GM21528 (cell line): ENCODE results near the gene AVPR2.

Experiments used
- ATAC-seq: cut with Tn5 transposase; IDR thresholded peaks from one replicate; pipeline ENCODE4 v1.9.1; 2021; ENCODE audit warnings: mild to moderate bottlenecking, moderate library complexity; ENCODE audit not compliant: unreplicated experiment, low FRiP score

Gene AVPR2

GRCh38 chrX:153903991-153904957 is at the start of gene AVPR2:
TSS of gene AVPR2 (plus strand) at chrX:153904673. CDS start at chrX:153905146, 473 bp downstream.
- no peak for ATAC-seq

- ATAC-seq = no peak
Observed at GRCh38 chrX:153854702-153855101, 49.8 kb upstream of the AVPR2 start.

DNA sequence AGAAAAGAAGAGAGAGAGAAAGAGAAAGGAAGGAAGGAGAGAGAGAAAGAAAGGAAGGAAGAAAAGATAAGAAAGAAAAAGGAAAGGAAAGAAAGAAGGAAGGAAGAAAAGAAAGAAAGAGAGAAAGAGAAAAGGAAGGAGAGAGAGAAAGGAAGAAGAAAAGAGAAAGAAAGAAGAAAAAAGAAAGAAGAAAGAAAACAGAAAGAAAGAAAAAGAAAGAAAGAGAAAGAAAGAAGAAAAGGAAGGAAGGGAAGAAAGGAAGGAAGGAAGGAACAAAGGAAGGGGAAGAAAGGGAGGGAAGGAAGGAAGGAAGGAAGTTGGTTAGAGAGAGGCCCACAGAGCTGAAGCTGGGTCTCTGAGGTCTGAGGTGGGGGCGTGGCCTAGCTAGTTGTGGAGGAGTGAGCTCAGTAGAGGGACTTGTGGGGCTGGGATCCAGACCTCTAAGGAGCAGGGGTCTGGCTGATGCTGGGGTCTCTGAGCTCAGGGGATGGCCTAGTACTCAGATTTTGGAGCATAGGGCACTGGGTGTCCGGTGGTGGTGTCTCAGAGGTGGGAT is 47.0 kb upstream of the AVPR2 start:
- ATAC-seq = no peak

DNA sequence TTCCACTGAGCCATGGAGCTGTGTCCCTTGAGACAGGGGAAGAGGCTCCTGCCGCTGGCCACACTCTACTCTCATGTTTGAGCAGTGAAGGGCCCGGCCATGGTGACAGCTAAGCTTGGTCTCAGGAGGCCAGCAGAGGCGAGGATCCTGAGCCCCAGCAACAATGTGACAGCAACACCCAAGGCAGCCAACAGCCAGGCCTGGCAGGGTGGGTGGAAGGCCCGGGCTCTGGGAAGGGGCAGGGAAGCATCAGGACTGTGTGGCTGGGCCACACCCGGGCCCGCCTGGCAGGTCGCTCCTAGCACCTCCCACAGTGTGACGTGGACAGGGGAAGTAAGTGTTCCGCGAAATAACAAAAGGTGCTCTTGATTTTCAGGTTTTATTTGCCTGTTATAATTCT is 43.3 kb upstream of the AVPR2 start:
- ATAC-seq = no peak

DNA sequence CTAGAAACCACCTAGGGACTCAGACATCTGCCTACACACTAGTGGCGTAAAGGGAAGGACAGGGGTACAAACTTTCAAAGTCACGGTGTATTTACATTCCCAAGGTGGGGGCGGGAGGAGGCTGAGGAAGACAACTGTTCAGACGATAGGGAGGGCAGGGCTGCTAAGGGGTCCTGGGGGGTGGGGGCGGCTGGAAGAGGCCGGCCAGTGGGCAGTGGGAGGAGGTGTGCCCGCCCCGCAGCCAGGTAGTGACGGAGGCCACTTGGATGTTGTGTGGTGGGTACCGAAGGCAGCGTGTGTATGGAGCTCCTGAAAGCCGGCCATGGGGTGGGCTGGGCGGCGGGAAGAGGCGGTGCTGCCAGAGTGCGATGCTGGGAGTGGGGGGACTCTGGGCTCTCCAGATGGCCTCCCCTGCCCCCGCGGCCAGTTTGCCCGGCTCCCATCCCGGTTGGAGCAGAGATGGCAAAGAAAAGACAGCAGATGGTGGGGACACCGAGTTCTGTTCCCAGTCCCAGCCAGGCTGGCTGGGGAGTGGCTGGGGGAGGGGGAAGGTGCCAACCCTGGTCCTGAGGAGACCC is 42.7 kb upstream of the AVPR2 start:
- ATAC-seq = no peak

GRCh38 chrX:153862369-153863250 is 41.9 kb upstream of the AVPR2 start:
- ATAC-seq = no peak

DNA sequence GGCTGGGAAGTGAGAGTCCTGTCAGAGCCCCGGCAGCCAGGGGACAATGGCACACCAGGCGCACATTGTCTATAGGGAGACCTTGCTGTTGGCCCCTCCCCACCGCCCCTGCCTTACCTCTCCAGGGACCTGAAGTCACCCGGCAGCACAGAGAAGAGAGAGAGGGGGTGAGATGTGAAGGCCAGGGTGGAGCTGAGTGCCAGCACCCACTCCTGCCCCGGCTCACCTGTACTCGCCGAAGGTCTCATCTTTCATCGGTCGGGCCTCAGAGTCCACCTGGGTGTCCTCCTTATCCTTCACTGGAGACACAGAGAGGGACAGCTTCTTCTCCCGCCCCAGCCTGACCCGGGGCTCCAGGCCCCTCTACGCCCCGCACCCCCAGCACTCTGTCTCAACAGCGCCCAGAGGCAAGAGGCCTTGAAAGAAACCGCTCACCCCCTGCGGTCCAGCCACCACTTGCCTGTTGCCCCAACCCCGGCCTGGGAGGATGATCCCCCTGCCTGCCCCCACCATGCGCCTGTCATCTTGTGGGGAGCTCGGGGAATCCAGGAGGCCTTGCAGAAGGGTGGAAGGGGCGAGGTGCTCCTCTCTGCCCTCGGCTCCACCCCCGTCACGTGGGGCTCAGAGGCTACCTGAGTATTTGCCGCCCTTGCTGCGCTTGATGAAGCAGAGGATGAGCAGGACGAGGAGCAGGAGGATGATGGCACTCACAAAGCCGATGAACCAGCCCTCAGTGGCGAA is 41.1 kb upstream of the AVPR2 start:
- no peak for ATAC-seq

DNA sequence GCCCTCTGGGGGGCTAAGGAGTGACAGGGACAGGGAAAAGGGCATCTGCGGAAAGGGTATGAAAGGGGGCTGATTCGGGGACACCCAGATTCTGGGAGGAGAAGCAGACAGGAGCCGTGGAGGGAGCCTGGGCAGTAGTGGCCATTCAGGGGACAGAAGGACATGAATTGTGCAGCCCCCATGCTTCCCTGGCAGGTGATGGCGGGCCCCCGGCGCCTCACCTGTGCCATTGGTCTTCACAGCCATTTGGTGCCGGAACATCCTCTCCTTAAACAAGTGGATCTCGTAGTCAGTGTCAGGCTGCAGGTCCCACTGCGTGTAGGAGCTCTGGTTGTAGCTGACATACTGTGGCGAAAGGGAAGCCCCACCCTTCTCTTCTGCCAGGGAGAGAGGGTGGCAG is 40.4 kb upstream of the AVPR2 start:
- no peak for ATAC-seq

- no peak for ATAC-seq
Observed at GRCh38 chrX:153864561-153865320, 39.7 kb upstream of the AVPR2 start.

DNA sequence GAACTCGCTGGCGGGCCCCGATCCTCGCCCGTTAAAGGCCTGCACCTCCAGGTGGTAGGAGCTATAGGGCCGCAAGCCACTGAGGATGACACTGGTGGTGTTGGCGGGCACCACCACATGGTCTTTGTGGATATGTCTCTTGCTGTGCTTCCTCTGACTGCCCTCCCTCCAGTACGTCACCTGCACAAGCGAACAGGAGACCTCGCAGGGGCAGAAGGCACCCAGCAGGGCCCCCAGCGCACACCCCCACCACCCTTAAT is 39.2 kb upstream of the AVPR2 start:
- no peak for ATAC-seq

GRCh38 chrX:153865685-153866084 is 38.8 kb upstream of the AVPR2 start:
- no peak for ATAC-seq

DNA sequence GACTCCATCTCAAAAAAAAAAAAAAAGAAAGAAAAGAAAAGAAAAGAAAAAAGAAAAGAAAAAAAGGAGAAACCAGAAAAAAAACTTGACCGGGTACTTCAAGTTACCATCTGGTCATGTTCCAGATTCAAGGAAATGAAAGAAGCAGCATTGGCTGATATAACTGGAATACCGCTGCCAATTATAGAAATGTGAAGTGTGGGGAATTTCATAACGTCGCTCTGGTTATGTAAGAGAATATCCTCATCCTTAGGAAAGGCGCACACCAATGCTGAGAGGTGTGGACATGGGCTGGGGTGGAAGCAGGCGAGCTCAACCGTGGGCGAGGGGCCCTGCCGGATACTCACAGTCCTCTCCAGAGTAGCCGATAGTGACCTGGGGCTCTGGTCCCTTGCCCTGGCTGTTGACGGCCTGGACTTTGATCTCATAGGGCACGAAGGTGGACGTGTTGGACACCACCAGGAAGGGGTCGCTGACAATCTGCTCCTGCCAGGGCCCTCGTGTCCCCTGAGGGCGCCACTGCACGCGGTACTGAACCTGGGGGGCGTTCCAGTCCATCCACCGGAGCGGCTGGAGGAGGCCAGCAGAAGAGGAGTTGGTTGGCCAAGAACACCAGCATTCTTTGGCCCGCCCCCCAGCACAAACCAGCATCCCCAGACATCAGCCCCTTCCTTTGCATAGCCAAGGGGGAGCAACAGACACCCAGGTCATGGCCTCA is 38.0 kb upstream of the AVPR2 start:
- ATAC-seq = no peak

DNA sequence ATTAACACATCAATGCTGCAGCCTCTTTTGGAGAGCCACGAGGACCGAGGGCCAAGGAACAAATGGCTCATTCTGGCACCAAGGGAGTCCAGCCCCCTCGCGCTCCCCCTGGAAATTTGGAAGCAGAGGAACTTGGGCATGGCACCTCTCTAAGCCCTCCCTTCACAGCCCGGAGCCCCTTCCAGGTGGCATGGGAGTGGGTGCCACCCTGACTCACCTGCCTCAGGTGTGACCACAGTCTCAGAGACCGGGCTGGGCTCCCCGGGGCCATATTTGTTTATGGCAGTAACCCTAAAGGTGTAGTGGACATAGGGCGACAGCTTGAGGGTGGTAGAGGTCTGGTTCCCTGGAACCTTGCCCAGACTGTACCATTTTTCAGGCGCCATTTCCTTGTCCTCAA is 37.3 kb upstream of the AVPR2 start:
- no peak for ATAC-seq

DNA sequence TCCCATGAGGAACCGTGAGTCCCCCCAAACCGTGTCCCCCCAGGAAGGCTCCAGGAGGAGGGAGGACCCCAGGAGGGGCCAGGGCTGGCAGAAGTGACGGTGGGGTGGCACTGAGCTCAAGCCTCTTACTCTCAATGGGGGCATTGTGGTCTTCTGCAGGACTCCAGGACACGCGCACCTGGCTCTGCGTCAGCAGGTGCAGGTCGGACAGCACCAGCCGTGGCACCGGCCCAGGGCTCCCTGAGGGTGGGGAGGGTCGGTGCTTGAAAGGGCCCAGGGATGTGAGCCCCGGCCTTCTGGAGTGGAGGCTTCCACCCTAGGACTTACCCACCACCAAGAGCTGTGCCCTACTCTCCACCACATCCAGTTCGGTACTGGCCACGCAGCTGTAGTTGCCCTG is 36.8 kb upstream of the AVPR2 start:
- no peak for ATAC-seq

DNA sequence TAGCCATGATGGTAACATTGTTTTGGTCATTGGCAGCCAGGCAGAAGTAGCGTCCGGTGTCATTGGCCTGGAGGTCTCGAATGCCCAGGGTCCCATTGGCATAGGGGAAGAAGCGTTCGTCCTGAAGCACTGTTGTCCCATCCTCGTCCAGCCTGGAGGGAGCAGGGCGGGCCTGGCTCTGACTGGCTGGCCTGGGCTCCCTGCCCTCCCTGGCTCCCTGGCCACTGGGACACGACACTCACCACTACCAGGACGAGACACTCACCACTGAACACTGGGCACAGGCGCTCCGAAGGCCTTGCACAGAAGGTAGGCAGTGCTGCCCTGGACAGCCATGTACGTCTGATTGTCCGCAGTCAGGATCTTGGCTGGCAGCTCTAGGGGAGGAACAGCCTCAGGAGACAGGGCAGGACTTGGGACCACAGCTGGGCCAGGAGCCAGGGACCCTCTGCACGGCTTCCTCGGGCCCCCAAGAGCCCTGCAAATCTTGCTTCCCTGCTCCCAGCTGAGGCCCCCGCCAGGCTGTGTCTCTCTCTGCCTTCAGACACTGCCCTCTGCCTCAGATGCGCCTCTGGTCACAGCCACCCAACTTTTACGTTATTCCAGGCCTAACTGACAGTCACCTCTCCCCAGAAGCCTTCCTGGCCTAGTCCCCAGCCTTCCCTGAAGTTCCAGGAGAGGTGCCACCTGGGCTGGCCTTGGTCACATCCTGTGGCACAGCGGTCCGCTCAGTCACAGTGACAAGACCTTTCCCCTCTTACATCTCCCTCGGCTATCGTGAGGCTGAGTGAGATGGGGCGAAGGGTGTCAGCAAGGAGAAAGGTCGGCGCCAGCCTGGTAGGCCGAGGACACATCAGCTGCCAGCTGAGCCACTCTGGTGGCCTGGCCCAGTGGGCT is 35.6 kb upstream of the AVPR2 start:
- ATAC-seq = no peak

GRCh38 chrX:153869473-153870287 is 34.8 kb upstream of the AVPR2 start:
- ATAC-seq = no peak

DNA sequence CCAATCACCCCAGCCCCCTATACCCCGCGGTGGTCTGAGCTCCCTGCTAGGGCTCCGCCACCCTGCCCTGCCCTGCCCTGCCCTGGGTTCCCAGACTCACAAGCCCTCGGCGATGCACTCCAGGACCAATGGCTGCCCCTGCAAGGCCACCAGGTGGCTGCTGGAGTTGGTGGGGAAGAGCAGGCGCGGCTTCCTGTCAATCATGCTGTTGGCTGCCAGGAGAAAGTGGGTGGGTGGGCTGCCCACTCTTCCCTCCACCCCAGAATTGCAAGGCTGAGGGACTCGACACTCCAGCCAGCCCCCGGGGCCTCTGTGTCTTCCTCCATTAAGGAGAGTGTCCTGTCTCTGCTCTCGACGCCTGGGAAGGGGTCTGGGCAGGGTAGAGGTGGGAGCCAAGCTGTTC is 34.2 kb upstream of the AVPR2 start:
- ATAC-seq = no peak
